ENCODE results near the gene NIT2.

DNA sequence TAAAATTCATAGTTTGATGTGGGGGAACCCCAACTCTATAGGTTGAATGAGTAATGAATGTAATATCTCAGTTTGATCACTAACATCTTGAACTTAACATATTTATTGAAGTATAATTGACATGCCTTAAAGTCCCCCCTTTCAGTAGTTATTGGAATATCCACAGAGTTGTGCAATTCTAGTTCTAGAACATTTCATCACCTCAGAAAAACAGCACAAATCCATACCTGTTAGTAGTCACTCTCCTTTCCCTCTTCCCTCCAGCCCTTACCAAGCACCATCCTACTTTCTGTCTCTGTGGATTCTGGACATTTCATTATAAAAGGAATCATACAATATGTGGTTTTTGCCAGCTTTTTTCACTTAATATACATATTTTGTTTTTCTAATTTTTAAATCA is 8.7 kb upstream of the NIT2 start:
- TF ChIP-seq CTCF (IDR thresholded peaks at IDR 0.05; ENCODE audit: insufficient read depth, low read length) (no peak), POLR2AphosphoS5 (IDR thresholded peaks at IDR 0.05; ENCODE audit: low read depth) (no peak), GABPA (IDR thresholded peaks at IDR 0.05; ENCODE audit: low read depth) (no peak)

Measured in HL-60 (cell line).